Measurements from ENCODE around the gene NHLRC3.

DNA sequence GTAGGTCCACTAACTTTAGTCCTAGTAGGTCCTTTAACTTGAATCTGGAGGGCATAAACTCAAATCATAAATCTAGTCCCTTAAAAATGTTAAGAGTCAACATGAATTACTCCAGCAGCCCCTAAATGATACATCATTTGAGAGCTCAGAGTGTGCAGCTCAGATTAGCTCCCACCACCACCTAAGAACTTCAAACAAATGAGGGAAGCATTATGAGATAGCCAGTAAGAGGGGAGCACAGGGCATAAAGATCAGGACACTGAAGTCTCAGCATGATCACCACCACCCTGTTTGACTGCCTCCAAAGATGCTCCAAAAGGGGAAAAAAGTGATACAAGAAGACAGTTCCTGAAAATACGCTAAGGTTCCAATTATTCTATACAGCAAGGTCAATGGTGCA is 6.1 kb upstream of the NHLRC3 start:
- TF ChIP-seq, protein P1, sequence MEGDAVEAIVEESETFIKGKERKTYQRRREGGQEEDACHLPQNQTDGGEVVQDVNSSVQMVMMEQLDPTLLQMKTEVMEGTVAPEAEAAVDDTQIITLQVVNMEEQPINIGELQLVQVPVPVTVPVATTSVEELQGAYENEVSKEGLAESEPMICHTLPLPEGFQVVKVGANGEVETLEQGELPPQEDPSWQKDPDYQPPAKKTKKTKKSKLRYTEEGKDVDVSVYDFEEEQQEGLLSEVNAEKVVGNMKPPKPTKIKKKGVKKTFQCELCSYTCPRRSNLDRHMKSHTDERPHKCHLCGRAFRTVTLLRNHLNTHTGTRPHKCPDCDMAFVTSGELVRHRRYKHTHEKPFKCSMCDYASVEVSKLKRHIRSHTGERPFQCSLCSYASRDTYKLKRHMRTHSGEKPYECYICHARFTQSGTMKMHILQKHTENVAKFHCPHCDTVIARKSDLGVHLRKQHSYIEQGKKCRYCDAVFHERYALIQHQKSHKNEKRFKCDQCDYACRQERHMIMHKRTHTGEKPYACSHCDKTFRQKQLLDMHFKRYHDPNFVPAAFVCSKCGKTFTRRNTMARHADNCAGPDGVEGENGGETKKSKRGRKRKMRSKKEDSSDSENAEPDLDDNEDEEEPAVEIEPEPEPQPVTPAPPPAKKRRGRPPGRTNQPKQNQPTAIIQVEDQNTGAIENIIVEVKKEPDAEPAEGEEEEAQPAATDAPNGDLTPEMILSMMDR (conservative IDR thresholded peaks at IDR 0.05; ENCODE audit: low read depth, low read length), result no peak
- no peak for TF ChIP-seq EZH2 (IDR thresholded peaks at IDR 0.05; ENCODE audit: low read length, unreplicated experiment)
- TF ChIP-seq EZH2phosphoT487 (IDR thresholded peaks at IDR 0.05; ENCODE audit: borderline replicate concordance, low read length), result no peak
